Choroid plexus epithelial cell (primary cell): ENCODE results near the gene MRPS34.
"Not testable (repeated sequence)": the region's sequence is repeated elsewhere in the genome, so short reads cannot be mapped to it uniquely, and the experiment has no call there.

Experiments used
- DNase-seq: peaks from one replicate; pipeline ENCODE4 v3.0.0-alpha.2; 2010; ENCODE audit warnings: low read depth
- H3K4me3 ChIP-seq: 2 replicates; pipeline ENCODE4 v1.5.1; 2011; ENCODE audit warnings: low read depth, mild to moderate bottlenecking, control low read depth, low read length, moderate library complexity
- CTCF ChIP-seq: conservative IDR thresholded peaks from 2 replicates; pipeline ENCODE4 v1.5.1; 2011; ENCODE audit warnings: low read depth, mild to moderate bottlenecking, control low read depth, inconsistent platforms, low read length, moderate library complexity

Gene MRPS34

GRCh38 chr16:1743376-1744337 is 29.3 kb downstream of the MRPS34 start:
- DNase-seq, result no peak

GRCh38 chr16:1741553-1742165 is 31.3 kb downstream of the MRPS34 start:
- H3K4me3 ChIP-seq, result no peak overlapping the region
- no peak for TF ChIP-seq CTCF
- no peak for DNase-seq

More at GRCh38 chr16:1743376-1744337, 29.3 kb downstream of the MRPS34 start:
- TF ChIP-seq CTCF, result no peak
- H3K4me3 ChIP-seq, result no peak overlapping the region

GRCh38 chr16:1740781-1741490 is 32.0 kb downstream of the MRPS34 start:
- no peak overlapping the region for H3K4me3 ChIP-seq
- TF ChIP-seq CTCF, result no peak
- no peak for DNase-seq

GRCh38 chr16:1740234-1740633 is 32.7 kb downstream of the MRPS34 start:
- TF ChIP-seq CTCF, result no peak
- DNase-seq, result no peak
- no peak overlapping the region for H3K4me3 ChIP-seq

GRCh38 chr16:1734816-1735215 is 38.1 kb downstream of the MRPS34 start:
- TF ChIP-seq CTCF, result no peak
- H3K4me3 ChIP-seq, result no peak overlapping the region

GRCh38 chr16:1734123-1734522 is 38.8 kb downstream of the MRPS34 start:
- no peak for TF ChIP-seq CTCF
- no peak for DNase-seq
- H3K4me3 ChIP-seq, result no peak overlapping the region

More at GRCh38 chr16:1734816-1735215, 38.1 kb downstream of the MRPS34 start:
- DNase-seq, result no peak

GRCh38 chr16:1732551-1732987 is 40.4 kb downstream of the MRPS34 start:
- DNase-seq, H3K4me3 ChIP-seq: not testable (repeated sequence)
